HEK293 (cell line): Measurements from ENCODE around the gene ZNF618.

ENCODE experiments used
- CTCF ChIA-PET: fragments of 350-600 bp; formaldehyde crosslinking; extraction: SDS; loops from one replicate; lab custom pipeline; 2021; ENCODE audit warnings: antibody characterized with exemption; lab: Yijun Ruan, JAX
- POLR2A ChIA-PET: fragments of 300-600 bp; formaldehyde crosslinking; extraction: SDS; loops from one replicate; lab custom pipeline; 2020; ENCODE audit warnings: antibody characterized with exemption, inconsistent platforms; lab: Yijun Ruan, JAX
- H3K27ac ChIP-seq: fragments of 200-500 bp; sonication (Bioruptor generic); 2 replicates; pipeline ENCODE4 v1.5.1; 2014; ENCODE audit warnings: low read depth, low read length, control low read depth, inconsistent platforms; ENCODE audit errors: extremely low read depth
- H3K36me3 ChIP-seq, 2 experiments: fragments of 200-500 bp in 1 of 2; sonication (Bioruptor generic) in 1 of 2; 1 replicate in 1 of 2; 2 replicates in 1 of 2; pipeline ENCODE4 v1.5.1; 2014 to 2017; ENCODE audit warnings: inconsistent platforms in 2 of 2, low read length in 2 of 2; ENCODE audit not compliant: control insufficient read depth in 2 of 2, insufficient read depth in 1 of 2
- H3K4me1 ChIP-seq: fragments of 200-500 bp; sonication (Bioruptor generic); 2 replicates; pipeline ENCODE4 v1.5.1; 2014; ENCODE audit warnings: mild to moderate bottlenecking, low read length, inconsistent platforms; ENCODE audit not compliant: control insufficient read depth, insufficient read depth
- H3K4me3 ChIP-seq: 2 replicates; pipeline ENCODE4 v1.5.1; 2011; ENCODE audit warnings: low read depth, mild to moderate bottlenecking, control low read depth, low read length, moderate library complexity
- H3K9me3 ChIP-seq: fragments of 200-500 bp; sonication (Bioruptor generic); 2 replicates; pipeline ENCODE4 v1.5.1; 2014; ENCODE audit warnings: low read depth, low read length, inconsistent platforms; ENCODE audit not compliant: control insufficient read depth, insufficient read depth
- GFI1B ChIP-seq: fragments of 450-650 bp; formaldehyde crosslinking; IDR thresholded peaks from 2 replicates; pipeline ENCODE4 v1.5.1; 2016; ENCODE audit warnings: missing biosample characterization, missing genetic modification characterization
- GLI4 ChIP-seq: fragments of 450-650 bp; formaldehyde crosslinking; IDR thresholded peaks from 2 replicates; pipeline ENCODE4 v1.5.1; 2016; ENCODE audit warnings: missing biosample characterization, missing genetic modification characterization
- KLF9 ChIP-seq: fragments of 450-650 bp; formaldehyde crosslinking; IDR thresholded peaks from 2 replicates; pipeline ENCODE4 v1.5.1; 2016; ENCODE audit warnings: missing biosample characterization, missing genetic modification characterization, low read depth
- PRDM1 ChIP-seq: fragments of 450-650 bp; formaldehyde crosslinking; IDR thresholded peaks from 2 replicates; pipeline ENCODE4; 2016; ENCODE audit warnings: missing biosample characterization, missing genetic modification characterization
- ZFHX2 ChIP-seq: fragments of 450-650 bp; formaldehyde crosslinking; conservative IDR thresholded peaks from 2 replicates; pipeline ENCODE4 v1.5.1; 2016; ENCODE audit warnings: missing biosample characterization, missing genetic modification characterization
- ZFP37 ChIP-seq: fragments of 450-650 bp; formaldehyde crosslinking; IDR thresholded peaks from 2 replicates; pipeline ENCODE4 v1.5.1; 2016; ENCODE audit warnings: missing biosample characterization, missing genetic modification characterization
- ZNF175 ChIP-seq: fragments of 450-650 bp; formaldehyde crosslinking; IDR thresholded peaks from 2 replicates; pipeline ENCODE4 v1.5.1; 2016; ENCODE audit warnings: missing biosample characterization, missing genetic modification characterization
- ZNF239 ChIP-seq: fragments of 450-650 bp; formaldehyde crosslinking; IDR thresholded peaks from 2 replicates; pipeline ENCODE4 v1.5.1; 2016; ENCODE audit warnings: missing biosample characterization, missing genetic modification characterization
- ZNF416 ChIP-seq: fragments of 450-650 bp; formaldehyde crosslinking; IDR thresholded peaks from 2 replicates; pipeline ENCODE4 v1.5.1; 2016; ENCODE audit warnings: missing biosample characterization, missing genetic modification characterization
- ZNF658 ChIP-seq: fragments of 450-650 bp; formaldehyde crosslinking; IDR thresholded peaks from 2 replicates; pipeline ENCODE4; 2016; ENCODE audit warnings: missing biosample characterization, missing genetic modification characterization
- ZNF660 ChIP-seq: fragments of 450-650 bp; IDR thresholded peaks from 2 replicates; pipeline ENCODE4 v1.5.1; 2018; ENCODE audit warnings: missing biosample characterization, mild to moderate bottlenecking, missing genetic modification characterization
- ZNF664 ChIP-seq: fragments of 450-650 bp; formaldehyde crosslinking; IDR thresholded peaks from 2 replicates; pipeline ENCODE4 v1.5.1; 2016; ENCODE audit warnings: missing biosample characterization, missing genetic modification characterization
- ZXDB ChIP-seq: fragments of 450-650 bp; formaldehyde crosslinking; IDR thresholded peaks from 2 replicates; pipeline ENCODE4 v1.5.1; 2016; ENCODE audit warnings: missing biosample characterization, missing genetic modification characterization
- TF ChIP-seq, protein P1 (sequence below): fragments of 450-650 bp; formaldehyde crosslinking; IDR thresholded peaks from 2 replicates; pipeline ENCODE4 v1.5.1; 2016; ENCODE audit warnings: missing biosample characterization, missing genetic modification characterization, low read depth
- TF ChIP-seq, protein P2 (sequence below): fragments of 450-650 bp; formaldehyde crosslinking; IDR thresholded peaks from 2 replicates; pipeline ENCODE4 v1.5.1; 2017; ENCODE audit warnings: missing biosample characterization, missing genetic modification characterization
- TF ChIP-seq, protein P3 (sequence below): fragments of 450-650 bp; formaldehyde crosslinking; IDR thresholded peaks from 2 replicates; pipeline ENCODE4 v1.5.1; 2016; ENCODE audit warnings: missing biosample characterization, missing genetic modification characterization, borderline replicate concordance
- TF ChIP-seq, protein P4 (sequence below): fragments of 450-650 bp; formaldehyde crosslinking; IDR thresholded peaks from 2 replicates; pipeline ENCODE4 v1.5.1; 2016; ENCODE audit warnings: missing biosample characterization, missing genetic modification characterization
- TF ChIP-seq, protein P5 (sequence below): fragments of 450-650 bp; formaldehyde crosslinking; IDR thresholded peaks from 2 replicates; pipeline ENCODE4 v1.5.1; 2016; ENCODE audit warnings: missing biosample characterization, missing genetic modification characterization
- TF ChIP-seq, protein P6 (sequence below): fragments of 450-650 bp; formaldehyde crosslinking; IDR thresholded peaks from 2 replicates; pipeline ENCODE4 v1.5.1; 2016; ENCODE audit warnings: missing biosample characterization, missing genetic modification characterization
- TF ChIP-seq, protein P7 (sequence below): fragments of 450-650 bp; formaldehyde crosslinking; IDR thresholded peaks from 2 replicates; pipeline ENCODE4 v1.5.1; 2017; ENCODE audit warnings: missing biosample characterization, missing genetic modification characterization

The ZNF618 gene

DNA sequence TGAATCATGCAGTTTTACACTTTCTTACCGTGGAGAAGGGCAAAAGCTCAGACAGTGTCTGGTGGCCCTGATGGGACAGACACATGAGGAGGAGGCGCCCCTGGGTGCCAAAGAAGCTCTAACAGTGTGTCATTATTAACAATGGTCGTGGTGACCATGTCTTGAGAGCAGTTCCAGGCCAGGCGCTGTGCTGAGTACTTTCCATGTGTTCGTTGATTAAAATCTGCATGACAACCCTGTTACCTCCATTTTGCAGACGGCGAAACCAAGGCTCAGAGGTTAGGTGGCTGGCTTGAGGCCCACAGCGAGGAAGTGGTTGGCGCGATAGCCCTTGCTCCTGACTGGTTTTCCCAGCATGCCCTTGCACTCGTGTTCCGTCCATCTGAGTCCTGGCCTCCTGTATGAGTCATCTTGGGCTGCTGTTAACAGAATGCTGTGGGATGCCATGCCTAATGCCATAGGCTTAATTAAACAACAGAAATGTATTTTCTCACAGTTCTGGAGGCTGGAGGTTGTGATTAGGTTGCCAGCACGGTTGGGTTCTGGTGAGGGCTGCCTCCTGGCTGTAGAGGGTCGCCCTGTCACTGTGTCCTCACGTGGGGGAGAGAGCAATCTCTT, 110.0 kb downstream of the ZNF618 start (continued):
- TF ChIP-seq, protein P1, sequence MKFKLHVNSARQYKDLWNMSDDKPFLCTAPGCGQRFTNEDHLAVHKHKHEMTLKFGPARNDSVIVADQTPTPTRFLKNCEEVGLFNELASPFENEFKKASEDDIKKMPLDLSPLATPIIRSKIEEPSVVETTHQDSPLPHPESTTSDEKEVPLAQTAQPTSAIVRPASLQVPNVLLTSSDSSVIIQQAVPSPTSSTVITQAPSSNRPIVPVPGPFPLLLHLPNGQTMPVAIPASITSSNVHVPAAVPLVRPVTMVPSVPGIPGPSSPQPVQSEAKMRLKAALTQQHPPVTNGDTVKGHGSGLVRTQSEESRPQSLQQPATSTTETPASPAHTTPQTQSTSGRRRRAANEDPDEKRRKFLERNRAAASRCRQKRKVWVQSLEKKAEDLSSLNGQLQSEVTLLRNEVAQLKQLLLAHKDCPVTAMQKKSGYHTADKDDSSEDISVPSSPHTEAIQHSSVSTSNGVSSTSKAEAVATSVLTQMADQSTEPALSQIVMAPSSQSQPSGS, result no peak

DNA sequence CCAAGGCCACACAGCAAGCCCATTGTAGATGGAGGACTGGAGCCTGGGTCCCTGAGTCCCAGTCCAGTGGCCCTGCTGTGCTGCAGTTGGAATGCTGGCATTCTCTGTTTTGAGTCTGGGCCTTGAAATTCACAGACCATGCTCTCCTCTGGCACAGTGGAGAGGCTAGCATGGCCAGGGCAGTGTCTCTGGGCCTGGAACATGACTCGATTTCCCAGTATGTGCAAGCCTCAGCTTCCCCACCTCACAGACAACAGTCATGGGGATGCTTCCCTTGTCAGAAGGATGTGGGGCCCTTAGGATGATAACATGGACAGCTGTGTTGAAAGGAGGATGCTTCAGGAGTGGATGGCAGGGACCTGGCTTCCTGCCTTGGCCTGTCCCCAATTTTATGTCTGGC, 110.8 kb downstream of the ZNF618 start:
- Histone ChIP-seq H3K27ac (no peak overlapping the region), H3K9me3 (no peaks in the 10 kb centered on the region), H3K36me3 (peaks cover 0 to 16% of the 10 kb centered on the region in 2 experiments; a peak in 1 of 3 replicates), H3K4me1 (no peaks in the 10 kb centered on the region)
- CTCF ChIA-PET, result no interaction called here
- POLR2A ChIA-PET, result no interaction called here
- TF ChIP-seq KLF9 (tag by site-specific recombination), result no peak
- TF ChIP-seq ZNF416 (tag by site-specific recombination), result no peak
- TF ChIP-seq GFI1B (tag by site-specific recombination), result no peak
- no peak for TF ChIP-seq GLI4 (tag by site-specific recombination)
- TF ChIP-seq, protein P2, sequence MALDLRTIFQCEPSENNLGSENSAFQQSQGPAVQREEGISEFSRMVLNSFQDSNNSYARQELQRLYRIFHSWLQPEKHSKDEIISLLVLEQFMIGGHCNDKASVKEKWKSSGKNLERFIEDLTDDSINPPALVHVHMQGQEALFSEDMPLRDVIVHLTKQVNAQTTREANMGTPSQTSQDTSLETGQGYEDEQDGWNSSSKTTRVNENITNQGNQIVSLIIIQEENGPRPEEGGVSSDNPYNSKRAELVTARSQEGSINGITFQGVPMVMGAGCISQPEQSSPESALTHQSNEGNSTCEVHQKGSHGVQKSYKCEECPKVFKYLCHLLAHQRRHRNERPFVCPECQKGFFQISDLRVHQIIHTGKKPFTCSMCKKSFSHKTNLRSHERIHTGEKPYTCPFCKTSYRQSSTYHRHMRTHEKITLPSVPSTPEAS (tag by site-specific recombination), result no peak
- TF ChIP-seq, protein P3, sequence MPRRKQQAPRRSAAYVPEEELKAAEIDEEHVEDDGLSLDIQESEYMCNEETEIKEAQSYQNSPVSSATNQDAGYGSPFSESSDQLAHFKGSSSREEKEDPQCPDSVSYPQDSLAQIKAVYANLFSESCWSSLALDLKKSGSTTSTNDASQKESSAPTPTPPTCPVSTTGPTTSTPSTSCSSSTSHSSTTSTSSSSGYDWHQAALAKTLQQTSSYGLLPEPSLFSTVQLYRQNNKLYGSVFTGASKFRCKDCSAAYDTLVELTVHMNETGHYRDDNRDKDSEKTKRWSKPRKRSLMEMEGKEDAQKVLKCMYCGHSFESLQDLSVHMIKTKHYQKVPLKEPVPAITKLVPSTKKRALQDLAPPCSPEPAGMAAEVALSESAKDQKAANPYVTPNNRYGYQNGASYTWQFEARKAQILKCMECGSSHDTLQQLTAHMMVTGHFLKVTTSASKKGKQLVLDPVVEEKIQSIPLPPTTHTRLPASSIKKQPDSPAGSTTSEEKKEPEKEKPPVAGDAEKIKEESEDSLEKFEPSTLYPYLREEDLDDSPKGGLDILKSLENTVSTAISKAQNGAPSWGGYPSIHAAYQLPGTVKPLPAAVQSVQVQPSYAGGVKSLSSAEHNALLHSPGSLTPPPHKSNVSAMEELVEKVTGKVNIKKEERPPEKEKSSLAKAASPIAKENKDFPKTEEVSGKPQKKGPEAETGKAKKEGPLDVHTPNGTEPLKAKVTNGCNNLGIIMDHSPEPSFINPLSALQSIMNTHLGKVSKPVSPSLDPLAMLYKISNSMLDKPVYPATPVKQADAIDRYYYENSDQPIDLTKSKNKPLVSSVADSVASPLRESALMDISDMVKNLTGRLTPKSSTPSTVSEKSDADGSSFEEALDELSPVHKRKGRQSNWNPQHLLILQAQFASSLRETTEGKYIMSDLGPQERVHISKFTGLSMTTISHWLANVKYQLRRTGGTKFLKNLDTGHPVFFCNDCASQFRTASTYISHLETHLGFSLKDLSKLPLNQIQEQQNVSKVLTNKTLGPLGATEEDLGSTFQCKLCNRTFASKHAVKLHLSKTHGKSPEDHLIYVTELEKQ (tag by site-specific recombination), result no peak
- no peak for TF ChIP-seq ZXDB (tag by site-specific recombination)
- no peak for TF ChIP-seq ZNF239 (tag by site-specific recombination)
- TF ChIP-seq, protein P4, sequence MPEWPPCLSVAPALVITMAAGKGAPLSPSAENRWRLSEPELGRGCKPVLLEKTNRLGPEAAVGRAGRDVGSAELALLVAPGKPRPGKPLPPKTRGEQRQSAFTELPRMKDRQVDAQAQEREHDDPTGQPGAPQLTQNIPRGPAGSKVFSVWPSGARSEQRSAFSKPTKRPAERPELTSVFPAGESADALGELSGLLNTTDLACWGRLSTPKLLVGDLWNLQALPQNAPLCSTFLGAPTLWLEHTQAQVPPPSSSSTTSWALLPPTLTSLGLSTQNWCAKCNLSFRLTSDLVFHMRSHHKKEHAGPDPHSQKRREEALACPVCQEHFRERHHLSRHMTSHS (tag by site-specific recombination), result no peak
- TF ChIP-seq, protein P5, sequence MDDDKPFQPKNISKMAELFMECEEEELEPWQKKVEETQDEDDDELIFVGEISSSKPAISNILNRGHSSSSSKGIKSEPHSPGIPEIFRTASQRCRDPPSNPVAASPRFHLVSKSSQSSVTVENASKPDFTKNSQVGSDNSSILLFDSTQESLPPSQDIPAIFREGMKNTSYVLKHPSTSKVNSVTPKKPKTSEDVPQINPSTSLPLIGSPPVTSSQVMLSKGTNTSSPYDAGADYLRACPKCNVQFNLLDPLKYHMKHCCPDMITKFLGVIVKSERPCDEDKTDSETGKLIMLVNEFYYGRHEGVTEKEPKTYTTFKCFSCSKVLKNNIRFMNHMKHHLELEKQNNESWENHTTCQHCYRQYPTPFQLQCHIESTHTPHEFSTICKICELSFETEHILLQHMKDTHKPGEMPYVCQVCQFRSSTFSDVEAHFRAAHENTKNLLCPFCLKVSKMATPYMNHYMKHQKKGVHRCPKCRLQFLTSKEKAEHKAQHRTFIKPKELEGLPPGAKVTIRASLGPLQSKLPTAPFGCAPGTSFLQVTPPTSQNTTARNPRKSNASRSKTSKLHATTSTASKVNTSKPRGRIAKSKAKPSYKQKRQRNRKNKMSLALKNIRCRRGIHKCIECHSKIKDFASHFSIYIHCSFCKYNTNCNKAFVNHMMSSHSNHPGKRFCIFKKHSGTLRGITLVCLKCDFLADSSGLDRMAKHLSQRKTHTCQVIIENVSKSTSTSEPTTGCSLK, result no peak
- TF ChIP-seq, protein P6, sequence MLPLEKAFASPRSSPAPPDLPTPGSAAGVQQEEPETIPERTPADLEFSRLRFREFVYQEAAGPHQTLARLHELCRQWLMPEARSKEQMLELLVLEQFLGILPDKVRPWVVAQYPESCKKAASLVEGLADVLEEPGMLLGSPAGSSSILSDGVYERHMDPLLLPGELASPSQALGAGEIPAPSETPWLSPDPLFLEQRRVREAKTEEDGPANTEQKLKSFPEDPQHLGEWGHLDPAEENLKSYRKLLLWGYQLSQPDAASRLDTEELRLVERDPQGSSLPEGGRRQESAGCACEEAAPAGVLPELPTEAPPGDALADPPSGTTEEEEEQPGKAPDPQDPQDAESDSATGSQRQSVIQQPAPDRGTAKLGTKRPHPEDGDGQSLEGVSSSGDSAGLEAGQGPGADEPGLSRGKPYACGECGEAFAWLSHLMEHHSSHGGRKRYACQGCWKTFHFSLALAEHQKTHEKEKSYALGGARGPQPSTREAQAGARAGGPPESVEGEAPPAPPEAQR (tag by site-specific recombination), result no peak
- TF ChIP-seq, protein P7, sequence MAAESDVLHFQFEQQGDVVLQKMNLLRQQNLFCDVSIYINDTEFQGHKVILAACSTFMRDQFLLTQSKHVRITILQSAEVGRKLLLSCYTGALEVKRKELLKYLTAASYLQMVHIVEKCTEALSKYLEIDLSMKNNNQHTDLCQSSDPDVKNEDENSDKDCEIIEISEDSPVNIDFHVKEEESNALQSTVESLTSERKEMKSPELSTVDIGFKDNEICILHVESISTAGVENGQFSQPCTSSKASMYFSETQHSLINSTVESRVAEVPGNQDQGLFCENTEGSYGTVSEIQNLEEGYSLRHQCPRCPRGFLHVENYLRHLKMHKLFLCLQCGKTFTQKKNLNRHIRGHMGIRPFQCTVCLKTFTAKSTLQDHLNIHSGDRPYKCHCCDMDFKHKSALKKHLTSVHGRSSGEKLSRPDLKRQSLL (tag by site-specific recombination), result no peak
- TF ChIP-seq ZFP37 (tag by site-specific recombination), result no peak
- TF ChIP-seq ZNF175, result no peak
- TF ChIP-seq PRDM1, result no peak
- TF ChIP-seq ZFHX2 (tag by site-specific recombination), result no peak
- TF ChIP-seq ZNF664 (tag by site-specific recombination), result no peak
- no peak for TF ChIP-seq ZNF660 (tag by site-specific recombination)
- TF ChIP-seq ZNF658 (tag by site-specific recombination), result no peak
- TF ChIP-seq, all 188 proteins: peak for 0
- no peak overlapping the region for H3K4me3 ChIP-seq
